GM19025 (cell line): ENCODE measurements around the gene RASSF7.

Experiments used
- ATAC-seq: cut with Tn5 transposase; IDR thresholded peaks from one replicate; pipeline ENCODE4 v1.9.1; 2021; ENCODE audit warnings: mild to moderate bottlenecking, low read depth, moderate library complexity; ENCODE audit not compliant: unreplicated experiment

The RASSF7 gene

GRCh38 chr11:532527-532985, 28.2 kb upstream of the RASSF7 start:
- no peak for ATAC-seq

GRCh38 chr11:532986-533585, 27.7 kb upstream of the RASSF7 start:
- no peak for ATAC-seq

DNA sequence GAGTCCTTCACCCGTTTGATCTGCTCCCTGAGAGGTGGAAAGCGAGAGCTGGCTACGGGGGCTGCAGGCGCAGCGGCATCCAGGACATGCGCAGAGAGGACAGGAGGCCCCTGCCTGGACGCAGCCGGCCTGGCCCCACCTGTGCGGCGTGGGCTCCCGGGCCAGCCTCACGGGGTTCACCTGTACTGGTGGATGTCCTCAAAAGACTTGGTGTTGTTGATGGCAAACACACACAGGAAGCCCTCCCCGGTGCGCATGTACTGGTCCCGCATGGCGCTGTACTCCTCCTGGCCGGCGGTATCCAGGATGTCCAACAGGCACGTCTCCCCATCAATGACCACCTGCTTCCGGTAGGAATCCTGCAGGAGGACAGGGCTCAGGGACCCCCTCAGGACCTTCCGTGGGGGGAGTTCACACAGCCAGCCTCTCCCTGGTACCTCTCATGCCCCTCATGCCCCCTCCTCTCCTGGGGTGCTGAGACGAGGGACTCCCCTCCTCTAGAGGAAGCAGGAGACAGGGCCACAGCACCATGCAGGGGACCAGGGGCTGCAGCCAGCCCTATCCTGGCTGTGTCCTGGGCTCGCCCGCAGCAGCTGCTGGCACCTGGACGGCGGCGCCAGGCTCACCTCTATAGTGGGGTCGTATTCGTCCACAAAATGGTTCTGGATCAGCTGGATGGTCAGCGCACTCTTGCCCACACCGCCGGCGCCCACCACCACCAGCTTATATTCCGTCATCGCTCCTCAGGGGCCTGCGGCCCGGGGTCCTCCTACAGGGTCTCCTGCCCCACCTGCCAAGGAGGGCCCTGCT, 27.0 kb upstream of the RASSF7 start:
- ATAC-seq = no peak

DNA sequence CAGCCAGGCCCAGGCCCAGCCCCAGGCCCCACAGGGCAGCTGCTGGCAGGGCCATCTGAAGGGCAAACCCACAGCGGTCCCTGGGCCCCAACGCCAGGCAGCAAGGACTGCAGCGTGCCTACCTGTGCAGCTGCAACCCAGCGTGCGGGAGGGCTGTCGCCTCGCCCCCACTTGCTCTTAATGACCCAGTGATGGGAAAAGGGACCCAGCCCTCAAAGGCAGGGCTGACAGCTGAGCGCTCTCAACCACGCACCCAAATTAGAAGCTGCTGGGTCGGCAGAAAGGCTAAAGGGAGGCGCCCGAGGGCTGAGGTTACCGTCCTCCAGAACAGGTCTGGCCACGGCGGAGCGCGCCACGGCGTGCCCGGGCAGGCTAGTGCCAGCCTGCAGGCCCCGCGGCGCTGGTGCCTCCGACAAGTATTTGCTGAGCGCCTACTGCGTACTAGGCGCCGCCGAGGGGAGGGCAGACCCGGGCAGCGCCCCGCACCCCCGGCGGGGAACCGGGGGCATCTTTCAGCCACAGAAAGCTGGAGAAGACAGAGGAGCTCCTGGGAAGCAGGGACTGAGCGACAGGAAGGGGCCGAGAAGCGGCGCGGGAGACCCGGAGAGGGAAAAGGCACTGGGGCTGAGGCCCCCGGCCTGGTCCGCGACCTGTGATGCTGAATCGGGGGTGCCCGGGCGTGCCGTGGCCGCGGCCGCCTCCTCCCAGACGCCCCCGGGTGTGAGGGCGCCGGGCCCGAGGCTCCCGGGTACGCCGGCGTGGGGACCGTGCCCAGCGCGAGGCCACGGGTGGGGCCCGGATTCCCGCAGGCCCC, 26.2 kb upstream of the RASSF7 start:
- ATAC-seq = peak; percentile 1

- ATAC-seq = peak; percentile 11
Measured at GRCh38 chr11:535210-535518, 25.6 kb upstream of the RASSF7 start.

DNA sequence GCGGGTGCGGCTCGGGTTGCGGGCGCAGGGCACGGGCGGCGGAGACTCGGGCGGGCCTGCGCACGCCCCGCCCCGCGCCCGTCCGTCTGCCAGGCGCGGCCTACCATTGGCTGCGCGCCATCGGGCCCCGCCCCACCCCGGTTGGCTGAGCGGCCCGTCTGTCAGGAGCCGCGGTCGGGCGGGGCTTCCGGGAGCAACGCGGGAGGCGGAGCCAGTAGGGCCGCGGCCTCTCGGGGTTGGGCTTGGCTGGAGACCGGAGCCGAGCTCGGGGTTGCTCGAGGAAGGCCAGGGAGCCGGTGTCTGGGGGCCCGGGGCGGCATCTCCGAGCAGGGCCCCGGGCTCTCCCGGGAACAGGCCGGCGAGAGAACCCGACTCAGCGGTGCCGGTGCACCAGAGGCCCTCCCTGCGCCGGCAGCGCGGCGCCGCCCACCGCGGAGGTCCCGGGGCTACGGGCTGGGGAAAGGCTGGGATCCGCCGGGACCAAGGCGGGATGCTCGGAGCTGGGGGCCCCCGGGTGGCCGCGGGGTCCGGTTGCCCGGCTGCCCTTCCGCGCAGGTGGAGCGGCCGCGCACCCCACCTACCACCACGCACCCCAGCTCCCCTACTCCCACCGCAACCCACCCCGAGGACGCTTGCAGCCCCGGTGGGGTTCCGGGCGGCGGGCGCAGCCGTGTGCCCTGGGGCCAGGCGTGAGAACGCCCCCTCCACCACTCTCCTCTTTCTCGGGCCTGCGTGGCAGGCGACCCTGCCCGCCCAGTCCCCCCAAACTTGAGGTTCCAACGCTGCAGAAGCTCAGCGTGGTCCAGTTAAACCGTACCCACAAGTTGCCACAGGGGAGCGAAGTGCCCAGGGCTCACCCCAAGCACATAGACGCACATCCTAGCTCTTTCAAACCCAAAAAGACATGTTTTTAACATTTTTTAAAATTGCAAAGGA, 25.0 kb upstream of the RASSF7 start, which contains the start of gene HRAS:
HRAS (minus strand) TSS at position 58 of the 936 bp plus-strand sequence.
- peak; percentile 69 for ATAC-seq

- ATAC-seq = peak; percentile 38
Measured at GRCh38 chr11:536841-537621, 23.7 kb upstream of the RASSF7 start, which contains the start of gene LRRC56. LRRC56 (plus strand) TSS chr11:537527; CDS start chr11:540685, 3,158 bp downstream.

DNA sequence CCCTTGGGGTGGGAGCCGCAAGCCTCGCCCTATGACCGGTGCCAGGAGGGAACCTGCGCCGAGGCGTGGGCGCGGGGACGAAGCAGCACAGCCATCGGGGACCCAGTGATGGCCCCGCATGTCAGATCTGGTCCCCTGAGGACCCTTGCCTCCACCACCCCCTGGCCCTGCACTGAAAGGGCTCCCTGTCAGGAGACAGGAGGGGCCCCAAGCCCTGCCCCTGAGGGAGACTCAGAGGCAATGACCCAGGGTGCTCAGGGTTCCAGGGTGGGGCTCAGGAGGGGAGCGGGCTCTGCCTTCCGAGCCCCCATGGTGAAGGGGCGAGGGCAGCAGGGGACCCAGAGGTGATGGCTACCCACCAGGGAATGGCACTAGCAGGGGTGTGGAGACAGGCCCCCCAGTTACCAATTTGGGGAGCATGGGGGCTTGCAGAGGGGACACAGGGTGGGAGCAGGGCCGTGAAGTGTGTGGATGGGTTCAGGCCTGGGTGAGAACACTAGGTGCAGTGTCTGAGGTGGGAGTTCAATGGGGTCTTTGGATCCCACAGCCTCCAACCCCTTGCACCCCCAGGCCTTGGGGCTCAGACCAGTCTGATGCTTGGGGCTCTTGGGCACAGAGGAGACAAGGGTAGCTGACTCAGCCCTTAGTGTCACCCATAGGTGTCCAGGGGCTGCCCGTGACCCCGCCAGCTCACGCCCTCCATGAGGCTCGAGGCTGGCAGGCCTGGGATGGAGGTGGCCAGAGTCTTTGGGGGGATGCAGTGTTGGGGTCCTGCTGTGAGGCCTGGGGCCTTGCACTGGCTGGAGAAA, 22.9 kb upstream of the RASSF7 start:
- no peak for ATAC-seq

GRCh38 chr11:538431-539051, 22.2 kb upstream of the RASSF7 start:
- no peak for ATAC-seq

GRCh38 chr11:539971-540481, 20.7 kb upstream of the RASSF7 start:
- no peak for ATAC-seq

- ATAC-seq = no peak
Measured at GRCh38 chr11:540583-541432, 20.0 kb upstream of the RASSF7 start.

DNA sequence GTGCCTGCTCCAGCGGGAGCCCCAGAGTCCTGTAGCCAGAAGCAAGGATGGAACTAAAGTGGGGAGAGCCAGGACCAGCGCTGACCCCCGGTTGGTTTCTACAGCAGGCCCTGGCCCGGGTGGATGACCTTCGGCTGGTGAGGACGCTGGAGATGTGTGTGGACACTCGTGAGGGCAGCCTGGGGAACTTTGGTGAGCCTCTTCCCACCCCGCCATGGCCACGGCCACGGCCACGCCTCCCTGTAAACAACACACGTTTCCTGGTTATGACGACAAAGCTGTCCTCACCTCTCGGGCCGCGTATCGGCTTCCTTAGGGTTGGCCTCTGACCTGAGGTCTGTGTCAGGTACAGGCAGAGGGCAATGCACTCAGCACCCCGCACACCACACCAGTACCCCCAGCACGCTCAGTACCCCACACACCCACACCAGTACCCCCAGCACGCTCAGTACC, 19.3 kb upstream of the RASSF7 start:
- ATAC-seq = no peak

- no peak for ATAC-seq
Measured at GRCh38 chr11:544817-545166, 16.0 kb upstream of the RASSF7 start.

DNA sequence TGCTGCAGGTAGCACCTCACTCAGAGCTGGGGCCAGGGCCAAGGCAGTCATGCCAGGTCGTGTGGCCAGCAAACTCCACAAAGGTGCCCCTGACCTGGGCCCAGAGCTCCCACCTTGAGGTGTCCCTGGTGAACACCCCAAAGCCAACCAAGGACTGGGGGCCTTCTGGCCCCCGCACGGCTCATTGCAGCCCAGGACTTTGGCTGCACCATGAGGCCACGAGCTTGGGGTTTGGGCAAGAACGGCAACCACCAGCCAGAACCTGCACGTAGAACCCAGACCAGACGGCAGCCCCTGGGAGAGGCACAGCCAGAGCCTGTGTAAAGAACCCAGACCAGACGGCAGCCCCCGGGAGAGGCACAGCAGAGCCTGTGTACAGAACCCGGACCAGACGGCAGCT, 15.6 kb upstream of the RASSF7 start:
- ATAC-seq = no peak

- no peak for ATAC-seq
Measured at GRCh38 chr11:548700-549603, 11.8 kb upstream of the RASSF7 start.
